PFSK-1 (cell line): Measurements from ENCODE around the gene AP1G1.

Experiments
- FOXP2 ChIP-seq: optimal IDR thresholded peaks from 2 replicates; pipeline ENCODE3; 2011; ENCODE audit warnings: borderline replicate concordance, control low read depth, inconsistent platforms; ENCODE audit not compliant: insufficient read depth; ENCODE audit errors: extremely low read length, extremely low read depth
- POLR2AphosphoS5 ChIP-seq: IDR thresholded peaks from 2 replicates; pipeline ENCODE4 v1.6.1; 2012; ENCODE audit warnings: low read depth, mild to moderate bottlenecking, control low read depth, low read length, moderate library complexity
- SIN3A ChIP-seq: IDR thresholded peaks from 2 replicates; pipeline ENCODE4 v1.6.1; 2012; ENCODE audit warnings: mild to moderate bottlenecking, low read length, moderate library complexity, borderline replicate concordance; ENCODE audit not compliant: insufficient read depth
- TAF1 ChIP-seq: IDR thresholded peaks from 2 replicates; pipeline ENCODE4 v1.6.1; 2012; ENCODE audit warnings: low read length, control low read depth, borderline replicate concordance; ENCODE audit not compliant: insufficient read depth

DNA sequence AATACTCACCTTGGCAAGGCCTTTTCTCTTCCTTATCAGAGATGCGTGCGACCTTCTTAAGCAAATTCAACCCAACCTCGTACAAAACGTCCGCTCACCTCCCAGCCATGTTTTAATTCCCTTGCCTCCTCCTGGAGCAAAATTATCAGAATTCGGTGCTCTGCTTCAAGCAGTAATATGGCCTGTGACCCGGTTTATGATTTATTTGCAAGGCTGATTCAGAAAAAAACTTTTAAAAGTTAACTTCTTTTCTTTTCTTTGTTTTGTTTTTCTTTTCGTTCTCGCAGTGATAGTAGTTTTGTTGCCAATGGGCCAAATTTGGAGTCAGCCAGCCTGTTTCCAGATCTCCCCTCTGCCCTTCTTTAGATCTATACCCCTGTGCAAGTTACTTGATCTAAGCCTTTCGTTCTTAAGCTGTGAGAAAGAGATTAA, 84.3 kb downstream of the AP1G1 start, which contains the start of gene PHLPP2:
- TF ChIP-seq FOXP2 (no peak), SIN3A (no peak), POLR2AphosphoS5 (no peak), TAF1 (no peak)
